ENCODE measurements around the gene BANF1. TPM values are rescaled to one million over a fixed set of nuclear protein-coding genes. Genes with fewer than 3 reads are reported as not detected.

The BANF1 gene
- total and polyA plus RNA-seq, 2 of the 13 experiments (the other 11 are each of a cell fraction or from before 2014, with no cell fraction given), result 40.5 to 86.5 TPM

- TF ChIP-seq KIAA2018 (CRISPR knock-in tag; IDR thresholded peaks at IDR 0.05; ENCODE audit: borderline replicate concordance) (peak; percentile 76; the same call in 1 of the 2 replicates), ELF4 (CRISPR knock-in tag; IDR thresholded peaks at IDR 0.05; ENCODE audit: borderline replicate concordance) (peak; percentile 94; the same call in 1 of the 2 replicates), DR1 (CRISPR knock-in tag; IDR thresholded peaks at IDR 0.05) (no peak; the same call in none of the 2 replicates), FUBP1 (CRISPR knock-in tag; IDR thresholded peaks at IDR 0.05; ENCODE audit: borderline replicate concordance) (peak; percentile 66; the same call in 1 of the 2 replicates), WIZ (CRISPR knock-in tag; IDR thresholded peaks at IDR 0.05) (no peak; the same call in 1 of the 2 replicates), ZNF503 (CRISPR knock-in tag; IDR thresholded peaks at IDR 0.05) (peak; percentile 69), GZF1 (CRISPR knock-in tag; IDR thresholded peaks at IDR 0.05) (no peak), MTF2 (CRISPR knock-in tag; IDR thresholded peaks at IDR 0.05; ENCODE audit: borderline replicate concordance) (no peak), JUN (CRISPR knock-in tag; IDR thresholded peaks at IDR 0.05) (0 out of 2 replicates have a peak, but pooled peaks have one; percentile 72), THAP7 (CRISPR knock-in tag; IDR thresholded peaks at IDR 0.05) (peak; percentile 91; the same call in 1 of the 2 replicates), IRF2 (CRISPR knock-in tag; IDR thresholded peaks at IDR 0.05) (peak; percentile 90), NFRKB (IDR thresholded peaks at IDR 0.05) (no peak), ZNF431 (CRISPR knock-in tag; IDR thresholded peaks at IDR 0.05; ENCODE audit: borderline replicate concordance, low read depth) (0 out of 2 replicates have a peak, but pooled peaks have one; percentile 50), ZC3H4 (CRISPR knock-in tag; IDR thresholded peaks at IDR 0.05; ENCODE audit: borderline replicate concordance) (no peak)
Observed at GRCh38 chr11:66001942-66002647, at the start of gene BANF1, which contains the start of gene EIF1AD (continued).

Data from HepG2 (cell line).